Measurements from ENCODE around the gene ARMC12. TPM values are rescaled to one million over a fixed set of nuclear protein-coding genes. Genes with fewer than 3 reads are reported as not detected.

Gene ARMC12
- total and polyA plus RNA-seq, 2 of the 13 experiments (the other 11 are each of a cell fraction or from before 2014, with no cell fraction given) = 1.3 TPM; not detected in 1

DNA sequence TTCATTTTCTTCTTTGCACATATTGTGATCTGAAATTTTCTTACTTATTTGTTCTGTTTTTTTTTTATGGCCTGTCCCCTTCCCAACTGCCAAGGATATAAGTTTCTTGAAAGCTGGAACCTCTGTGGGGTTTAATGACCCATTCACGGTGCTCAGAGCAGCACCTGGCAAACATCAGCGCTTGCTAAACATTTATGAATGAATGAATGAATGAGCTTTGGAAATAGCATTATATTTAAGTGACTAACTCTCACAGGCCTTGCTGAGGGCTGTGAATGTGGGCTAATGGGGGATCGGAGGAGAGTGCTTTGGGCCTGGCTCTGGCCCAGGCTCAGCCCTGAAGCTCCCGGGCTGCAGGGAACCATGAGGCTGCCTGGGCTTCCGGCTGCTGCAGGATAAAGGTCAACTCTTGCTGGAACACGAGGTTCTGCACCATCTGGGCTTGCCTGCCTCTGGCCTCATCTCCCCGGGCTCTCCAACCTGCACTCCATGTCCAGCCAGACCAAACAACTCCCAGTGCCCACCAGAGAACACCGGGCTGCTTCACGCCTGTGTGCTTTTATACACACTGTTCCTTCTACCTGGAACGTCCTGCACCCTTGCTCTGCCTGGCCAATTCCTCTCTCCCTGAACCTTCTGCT, 14.6 kb upstream of the ARMC12 start (continued):
- TF ChIP-seq, protein P1, sequence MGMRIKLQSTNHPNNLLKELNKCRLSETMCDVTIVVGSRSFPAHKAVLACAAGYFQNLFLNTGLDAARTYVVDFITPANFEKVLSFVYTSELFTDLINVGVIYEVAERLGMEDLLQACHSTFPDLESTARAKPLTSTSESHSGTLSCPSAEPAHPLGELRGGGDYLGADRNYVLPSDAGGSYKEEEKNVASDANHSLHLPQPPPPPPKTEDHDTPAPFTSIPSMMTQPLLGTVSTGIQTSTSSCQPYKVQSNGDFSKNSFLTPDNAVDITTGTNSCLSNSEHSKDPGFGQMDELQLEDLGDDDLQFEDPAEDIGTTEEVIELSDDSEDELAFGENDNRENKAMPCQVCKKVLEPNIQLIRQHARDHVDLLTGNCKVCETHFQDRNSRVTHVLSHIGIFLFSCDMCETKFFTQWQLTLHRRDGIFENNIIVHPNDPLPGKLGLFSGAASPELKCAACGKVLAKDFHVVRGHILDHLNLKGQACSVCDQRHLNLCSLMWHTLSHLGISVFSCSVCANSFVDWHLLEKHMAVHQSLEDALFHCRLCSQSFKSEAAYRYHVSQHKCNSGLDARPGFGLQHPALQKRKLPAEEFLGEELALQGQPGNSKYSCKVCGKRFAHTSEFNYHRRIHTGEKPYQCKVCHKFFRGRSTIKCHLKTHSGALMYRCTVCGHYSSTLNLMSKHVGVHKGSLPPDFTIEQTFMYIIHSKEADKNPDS (CRISPR knock-in tag; IDR thresholded peaks at IDR 0.05) = no peak
- TF ChIP-seq LBX2 (CRISPR knock-in tag; IDR thresholded peaks at IDR 0.05; ENCODE audit: borderline replicate concordance) = no peak
- TF ChIP-seq IRF2 (CRISPR knock-in tag; IDR thresholded peaks at IDR 0.05) = 0 out of 2 replicates have a peak, but pooled peaks have one; percentile 33
- no peak for TF ChIP-seq NKX3-1 (CRISPR knock-in tag; IDR thresholded peaks at IDR 0.05)
- TF ChIP-seq ZNF776 (CRISPR knock-in tag; IDR thresholded peaks at IDR 0.05) = 0 out of 2 replicates have a peak, but pooled peaks have one; percentile 13
- TF ChIP-seq TSC22D2 (CRISPR knock-in tag; IDR thresholded peaks at IDR 0.05; ENCODE audit: borderline replicate concordance) = no peak
- TF ChIP-seq FLYWCH1 (CRISPR knock-in tag; IDR thresholded peaks at IDR 0.05) = no peak
- TF ChIP-seq ZBTB7A (CRISPR knock-in tag; IDR thresholded peaks at IDR 0.05) = no peak
- no peak for TF ChIP-seq ASH2L (IDR thresholded peaks at IDR 0.05; ENCODE audit: insufficient read length, low read depth, low read length)
- no peak for TF ChIP-seq ZFP1 (CRISPR knock-in tag; IDR thresholded peaks at IDR 0.05)
- no peak for TF ChIP-seq ZNF563 (CRISPR knock-in tag; IDR thresholded peaks at IDR 0.05)
- TF ChIP-seq JARID2 (CRISPR knock-in tag; IDR thresholded peaks at IDR 0.05; ENCODE audit: insufficient replicate concordance) = peak; percentile 32
- TF ChIP-seq HIVEP1 (CRISPR knock-in tag; IDR thresholded peaks at IDR 0.05) = no peak
- TF ChIP-seq ZNF331 (CRISPR knock-in tag; IDR thresholded peaks at IDR 0.05) = peak; percentile 67; the same call in 1 of the 2 replicates
- no peak for TF ChIP-seq ZNF333 (CRISPR knock-in tag; IDR thresholded peaks at IDR 0.05; ENCODE audit: borderline replicate concordance)
- peak; percentile 32; the same call in 1 of the 2 replicates for TF ChIP-seq ZNF317 (CRISPR knock-in tag; IDR thresholded peaks at IDR 0.05)
- no peak for TF ChIP-seq SMAD9 (CRISPR knock-in tag; IDR thresholded peaks at IDR 0.05)
- TF ChIP-seq ZZZ3 (CRISPR knock-in tag; IDR thresholded peaks at IDR 0.05; ENCODE audit: borderline replicate concordance) = no peak
- no peak for TF ChIP-seq KMT2B (CRISPR knock-in tag; IDR thresholded peaks at IDR 0.05)
- TF ChIP-seq RELA (CRISPR knock-in tag; IDR thresholded peaks at IDR 0.05) = no peak
- no peak for TF ChIP-seq SKI (IDR thresholded peaks at IDR 0.05; ENCODE audit: partially characterized antibody)
- TF ChIP-seq ZNF251 (CRISPR knock-in tag; IDR thresholded peaks at IDR 0.05) = no peak
- no peak for TF ChIP-seq ZNF564 (CRISPR knock-in tag; IDR thresholded peaks at IDR 0.05)
- TF ChIP-seq, protein P2, sequence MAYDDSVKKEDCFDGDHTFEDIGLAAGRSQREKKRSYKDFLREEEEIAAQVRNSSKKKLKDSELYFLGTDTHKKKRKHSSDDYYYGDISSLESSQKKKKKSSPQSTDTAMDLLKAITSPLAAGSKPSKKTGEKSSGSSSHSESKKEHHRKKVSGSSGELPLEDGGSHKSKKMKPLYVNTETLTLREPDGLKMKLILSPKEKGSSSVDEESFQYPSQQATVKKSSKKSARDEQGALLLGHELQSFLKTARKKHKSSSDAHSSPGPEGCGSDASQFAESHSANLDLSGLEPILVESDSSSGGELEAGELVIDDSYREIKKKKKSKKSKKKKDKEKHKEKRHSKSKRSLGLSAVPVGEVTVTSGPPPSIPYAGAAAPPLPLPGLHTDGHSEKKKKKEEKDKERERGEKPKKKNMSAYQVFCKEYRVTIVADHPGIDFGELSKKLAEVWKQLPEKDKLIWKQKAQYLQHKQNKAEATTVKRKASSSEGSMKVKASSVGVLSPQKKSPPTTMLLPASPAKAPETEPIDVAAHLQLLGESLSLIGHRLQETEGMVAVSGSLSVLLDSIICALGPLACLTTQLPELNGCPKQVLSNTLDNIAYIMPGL (CRISPR knock-in tag; IDR thresholded peaks at IDR 0.05; ENCODE audit: borderline replicate concordance in 1 of 2, low read depth in 1 of 2) = no peak
- peak; percentile 24; the same call in 1 of the 2 replicates for TF ChIP-seq GATAD2A (CRISPR knock-in tag; IDR thresholded peaks at IDR 0.05)
- TF ChIP-seq, protein P3, sequence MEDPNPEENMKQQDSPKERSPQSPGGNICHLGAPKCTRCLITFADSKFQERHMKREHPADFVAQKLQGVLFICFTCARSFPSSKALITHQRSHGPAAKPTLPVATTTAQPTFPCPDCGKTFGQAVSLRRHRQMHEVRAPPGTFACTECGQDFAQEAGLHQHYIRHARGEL (CRISPR knock-in tag; IDR thresholded peaks at IDR 0.05) = no peak
- TF ChIP-seq ZNF274 (CRISPR knock-in tag; IDR thresholded peaks at IDR 0.05) = no peak

Data from HepG2 (cell line).